Ishikawa (cell line): ENCODE measurements around the gene GMEB2.
A peak's percentile ranks its signal among the peaks of the same experiment; 100 is the strongest.

Experiments used
- CEBPB ChIP-seq: IDR thresholded peaks from 2 replicates; pipeline ENCODE4 v1.6.1; 2012
- MAX ChIP-seq: IDR thresholded peaks from 2 replicates; pipeline ENCODE4 v1.6.1; 2012
- NFIC ChIP-seq: IDR thresholded peaks from 2 replicates; pipeline ENCODE4 v1.6.1; 2012
- RAD21 ChIP-seq: IDR thresholded peaks from 2 replicates; pipeline ENCODE4 v1.6.1; 2012; ENCODE audit warnings: low read depth
- TAF1 ChIP-seq: IDR thresholded peaks from 2 replicates; pipeline ENCODE4 v1.6.1; 2012; ENCODE audit warnings: low read depth, mild to moderate bottlenecking
- YY1 ChIP-seq: IDR thresholded peaks from 2 replicates; pipeline ENCODE4 v1.6.1; 2012; ENCODE audit warnings: low read depth

GRCh38 chr20:63553251-63553932, 73.5 kb downstream of the GMEB2 start:
- TF ChIP-seq YY1 (no peak), TAF1 (peak; percentile 35; the same call in 1 of the 2 replicates), CEBPB (no peak), MAX (no peak), NFIC (no peak), RAD21 (no peak)
